Measurements from ENCODE around the gene OTULIN. TPM values are rescaled to one million over a fixed set of nuclear protein-coding genes. Genes with fewer than 3 reads are reported as not detected.

The OTULIN gene
- total RNA-seq, 2 experiments from 2014 or later: 71.2 to 80.7 TPM

GRCh38 chr5:14733661-14734060, 69.1 kb downstream of the OTULIN start:
- no peak overlapping the region for H3K4me3 Mint-ChIP-seq
- H3K9me3 Mint-ChIP-seq (ENCODE audit: insufficient read depth): no peaks in the 10 kb centered on the region
- H3K36me3 Mint-ChIP-seq (ENCODE audit: low read depth): peaks cover 3% of the 10 kb centered on the region
- no peak for DNase-seq
- H3K4me1 Mint-ChIP-seq (ENCODE audit: low read depth): no peaks in the 10 kb centered on the region
- no peaks in the 10 kb centered on the region for H3K27me3 Mint-ChIP-seq (ENCODE audit: low read depth)
- POLR2A ChIA-PET: no interaction called here
- H3K27ac Mint-ChIP-seq: no peak overlapping the region
- CTCF ChIA-PET: no interaction called here
- ATAC-seq: no peak

GRCh38 chr5:14734396-14734795, 69.9 kb downstream of the OTULIN start:
- CTCF ChIA-PET: interaction anchor here (0.6 kb wide), 1 partner anchor 190 kb away, joined by 3 read pairs; no protein-coding TSS in a partner anchor
- H3K36me3 Mint-ChIP-seq (ENCODE audit: low read depth): peaks cover 3% of the 10 kb centered on the region
- no peaks in the 10 kb centered on the region for H3K9me3 Mint-ChIP-seq (ENCODE audit: insufficient read depth)
- H3K4me3 Mint-ChIP-seq: no peak overlapping the region
- no peaks in the 10 kb centered on the region for H3K4me1 Mint-ChIP-seq (ENCODE audit: low read depth)
- H3K27me3 Mint-ChIP-seq (ENCODE audit: low read depth): no peaks in the 10 kb centered on the region
- ATAC-seq (no peak), DNase-seq (no peak)
- H3K27ac Mint-ChIP-seq: no peak overlapping the region
- POLR2A ChIA-PET: no interaction called here

- H3K4me3 Mint-ChIP-seq: no peak overlapping the region
- no peaks in the 10 kb centered on the region for H3K27me3 Mint-ChIP-seq (ENCODE audit: low read depth)
- no peaks in the 10 kb centered on the region for H3K4me1 Mint-ChIP-seq (ENCODE audit: low read depth)
- peaks cover 3% of the 10 kb centered on the region for H3K36me3 Mint-ChIP-seq (ENCODE audit: low read depth)
- no peak overlapping the region for H3K27ac Mint-ChIP-seq
- POLR2A ChIA-PET: no interaction called here
- CTCF ChIA-PET: no interaction called here
- H3K9me3 Mint-ChIP-seq (ENCODE audit: insufficient read depth): no peaks in the 10 kb centered on the region
- ATAC-seq (no peak), DNase-seq (no peak)
Measured at GRCh38 chr5:14735944-14736343, 71.4 kb downstream of the OTULIN start.

DNA sequence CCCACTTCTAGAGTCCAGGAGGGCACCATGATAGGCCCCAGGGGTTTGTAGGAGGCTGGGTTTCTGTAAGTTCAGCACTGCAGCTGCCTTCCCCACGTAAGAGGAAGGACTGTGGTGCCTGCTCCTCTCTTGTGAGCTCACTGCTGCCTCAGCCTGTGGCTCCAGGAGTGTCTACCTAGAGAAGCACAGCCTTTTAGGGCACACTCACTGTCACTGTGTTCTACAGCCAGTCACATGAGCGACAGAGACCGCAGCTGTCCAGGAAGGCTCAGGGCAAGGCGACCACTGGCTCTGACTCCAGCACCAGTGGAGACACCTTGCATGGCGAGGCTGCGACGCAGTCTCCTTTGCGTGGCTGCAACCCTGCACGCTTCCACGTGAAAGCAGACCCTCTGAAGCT, 72.8 kb downstream of the OTULIN start:
- no peak overlapping the region for H3K4me3 Mint-ChIP-seq
- H3K27ac Mint-ChIP-seq: no peak overlapping the region
- H3K9me3 Mint-ChIP-seq (ENCODE audit: insufficient read depth): no peaks in the 10 kb centered on the region
- H3K27me3 Mint-ChIP-seq (ENCODE audit: low read depth): no peaks in the 10 kb centered on the region
- peaks cover 12% of the 10 kb centered on the region for H3K4me1 Mint-ChIP-seq (ENCODE audit: low read depth)
- ChIA-PET CTCF (interaction anchor here (1.0 to 1.6 kb wide), 2 partner anchors 13 to 136 kb away, joined by 3 to 4 read pairs; no protein-coding TSS in a partner anchor), POLR2A (no interaction called here)
- ATAC-seq: no peak
- no peak for DNase-seq
- H3K36me3 Mint-ChIP-seq (ENCODE audit: low read depth): peaks cover 3% of the 10 kb centered on the region

DNA sequence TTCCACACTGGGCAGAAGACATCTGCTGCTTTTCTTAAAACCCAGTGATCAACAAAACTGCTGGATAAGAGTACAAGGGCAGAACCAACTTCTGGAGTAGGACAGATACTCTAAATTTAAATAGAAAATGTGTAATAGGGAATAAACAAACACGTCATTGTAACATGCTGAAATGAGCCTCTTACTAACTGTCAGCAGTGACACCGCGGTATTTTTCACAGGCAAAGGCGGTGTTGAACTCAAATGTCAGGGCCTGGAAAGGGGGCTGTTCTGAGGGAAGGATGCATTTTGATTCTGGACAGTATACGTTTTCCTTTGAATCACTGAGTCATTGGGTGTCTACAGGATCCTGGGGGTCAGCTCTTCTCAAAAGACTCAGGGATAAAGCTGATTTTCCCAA, 73.5 kb downstream of the OTULIN start:
- ATAC-seq (no peak), DNase-seq (no peak)
- H3K9me3 Mint-ChIP-seq (ENCODE audit: insufficient read depth): no peaks in the 10 kb centered on the region
- H3K4me3 Mint-ChIP-seq: no peak overlapping the region
- ChIA-PET POLR2A (no interaction called here), CTCF (interaction anchor here (1.1 to 1.6 kb wide), 2 partner anchors 11 to 135 kb away, joined by 3 to 4 read pairs; no protein-coding TSS in a partner anchor)
- H3K27me3 Mint-ChIP-seq (ENCODE audit: low read depth): no peaks in the 10 kb centered on the region
- peaks cover 2% of the 10 kb centered on the region for H3K36me3 Mint-ChIP-seq (ENCODE audit: low read depth)
- no peak overlapping the region for H3K27ac Mint-ChIP-seq
- H3K4me1 Mint-ChIP-seq (ENCODE audit: low read depth): peaks cover 20% of the 10 kb centered on the region

DNA sequence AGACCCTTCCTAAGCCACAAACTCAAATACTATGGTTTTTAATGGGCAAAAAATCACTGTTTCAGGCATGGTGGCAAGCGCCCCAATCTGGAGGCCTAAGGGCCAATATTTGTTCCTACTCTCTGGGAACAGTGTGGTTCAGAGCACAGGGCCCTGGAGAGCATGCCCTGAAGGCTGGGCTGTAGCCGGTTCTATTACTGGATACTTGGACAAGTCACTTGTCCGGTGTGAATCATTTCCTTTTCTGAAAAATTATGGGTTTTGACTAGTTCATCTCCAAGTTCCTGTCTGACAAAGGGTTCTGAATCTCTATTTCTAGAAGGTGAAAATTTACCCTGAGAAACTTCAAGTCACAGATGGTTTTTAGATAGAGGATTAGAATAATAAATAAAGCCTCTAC, 75.0 kb downstream of the OTULIN start:
- ATAC-seq (no peak), DNase-seq (no peak)
- Mint-ChIP-seq H3K4me1 (ENCODE audit: low read depth) (peaks cover 33% of the 10 kb centered on the region), H3K4me3 (no peak overlapping the region), H3K27me3 (ENCODE audit: low read depth) (no peaks in the 10 kb centered on the region), H3K9me3 (ENCODE audit: insufficient read depth) (no peaks in the 10 kb centered on the region), H3K27ac (no peak overlapping the region), H3K36me3 (ENCODE audit: low read depth) (no peaks in the 10 kb centered on the region)
- ChIA-PET POLR2A (no interaction called here), CTCF (no interaction called here)

- no peaks in the 10 kb centered on the region for H3K9me3 Mint-ChIP-seq (ENCODE audit: insufficient read depth)
- DNase-seq (no peak), ATAC-seq (no peak)
- ChIA-PET POLR2A (no interaction called here), CTCF (no interaction called here)
- no peak overlapping the region for H3K4me3 Mint-ChIP-seq
- no peaks in the 10 kb centered on the region for H3K27me3 Mint-ChIP-seq (ENCODE audit: low read depth)
- H3K36me3 Mint-ChIP-seq (ENCODE audit: low read depth): no peaks in the 10 kb centered on the region
- H3K27ac Mint-ChIP-seq: no peak overlapping the region
- H3K4me1 Mint-ChIP-seq (ENCODE audit: low read depth): peaks cover 36% of the 10 kb centered on the region
Measured at GRCh38 chr5:14739981-14740380, 75.5 kb downstream of the OTULIN start.

GRCh38 chr5:14741131-14741530, 76.6 kb downstream of the OTULIN start:
- ATAC-seq (no peak), DNase-seq (no peak)
- Mint-ChIP-seq H3K36me3 (ENCODE audit: low read depth) (no peaks in the 10 kb centered on the region), H3K27me3 (ENCODE audit: low read depth) (no peaks in the 10 kb centered on the region), H3K4me3 (no peak overlapping the region), H3K27ac (peak overlapping the region; percentile 52), H3K4me1 (ENCODE audit: low read depth) (peaks cover 46% of the 10 kb centered on the region), H3K9me3 (ENCODE audit: insufficient read depth) (no peaks in the 10 kb centered on the region)
- ChIA-PET POLR2A (no interaction called here), CTCF (no interaction called here)

DNA sequence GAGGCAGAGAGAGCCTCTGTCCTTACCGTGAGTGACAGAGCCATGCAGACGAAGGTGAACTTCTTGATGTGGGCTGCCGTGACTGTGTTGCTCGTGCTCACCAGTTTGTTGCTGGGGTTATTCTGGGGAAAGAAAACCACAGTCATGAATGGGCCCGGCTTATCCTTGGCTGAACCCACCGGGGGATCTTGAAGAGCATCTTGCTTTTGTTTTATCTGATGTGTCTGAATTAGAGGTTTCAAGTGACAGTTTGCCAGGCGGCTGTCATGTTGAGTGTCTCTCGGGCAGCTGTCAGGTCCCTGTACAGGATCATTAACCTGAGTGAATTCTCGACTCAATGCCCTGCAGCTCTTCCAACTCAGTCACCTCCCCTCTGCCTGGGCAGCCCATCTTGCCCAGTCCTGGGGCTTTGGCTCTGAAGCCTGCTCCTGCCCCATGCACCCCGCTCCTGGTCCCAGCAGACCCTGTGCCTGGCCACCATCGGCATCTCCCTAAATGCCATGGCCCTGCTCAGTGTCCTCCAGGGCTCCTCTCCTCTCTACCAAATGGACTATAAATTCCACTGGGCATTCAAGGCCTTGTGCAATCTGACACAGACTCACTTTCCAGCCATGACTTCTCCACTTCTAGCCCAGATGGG, 77.4 kb downstream of the OTULIN start:
- CTCF ChIA-PET: interaction anchor here (1.4 to 2.5 kb wide), 3 partner anchors 14 to 261 kb away, joined by 6 to 9 read pairs (median 8); no protein-coding TSS in a partner anchor
- H3K27ac Mint-ChIP-seq: peak overlapping the region; percentile 80
- POLR2A ChIA-PET: interaction anchor here (0.7 to 1.1 kb wide), 2 partner anchors 103 to 129 kb away, joined by 3 read pairs; partner anchors contain the start of gene ANKH

GRCh38 chr5:14742498-14742897, 78.0 kb downstream of the OTULIN start:
- POLR2A ChIA-PET: interaction anchor here (1.0 to 1.1 kb wide), 2 partner anchors 129 to 138 kb away, joined by 3 read pairs; partner anchors contain the start of gene ANKH
- Mint-ChIP-seq H3K4me1 (ENCODE audit: low read depth) (peaks cover 46% of the 10 kb centered on the region), H3K36me3 (ENCODE audit: low read depth) (no peaks in the 10 kb centered on the region), H3K9me3 (ENCODE audit: insufficient read depth) (no peaks in the 10 kb centered on the region), H3K4me3 (no peak overlapping the region), H3K27me3 (ENCODE audit: low read depth) (no peaks in the 10 kb centered on the region), H3K27ac (peak overlapping the region; percentile 80)
- DNase-seq (no peak), ATAC-seq (no peak)
- CTCF ChIA-PET: interaction anchor here (1.0 to 2.5 kb wide), 4 partner anchors 15 to 261 kb away, joined by 3 to 9 read pairs (median 7); no protein-coding TSS in a partner anchor

More for the DNA sequence above, 77.4 kb downstream of the OTULIN start:
- DNase-seq: peak; percentile 72
- no peak overlapping the region for H3K4me3 Mint-ChIP-seq
- ATAC-seq: peak; percentile 91
- no peaks in the 10 kb centered on the region for H3K36me3 Mint-ChIP-seq (ENCODE audit: low read depth)
- no peaks in the 10 kb centered on the region for H3K9me3 Mint-ChIP-seq (ENCODE audit: insufficient read depth)
- no peaks in the 10 kb centered on the region for H3K27me3 Mint-ChIP-seq (ENCODE audit: low read depth)
- H3K4me1 Mint-ChIP-seq (ENCODE audit: low read depth): peaks cover 46% of the 10 kb centered on the region

DNA sequence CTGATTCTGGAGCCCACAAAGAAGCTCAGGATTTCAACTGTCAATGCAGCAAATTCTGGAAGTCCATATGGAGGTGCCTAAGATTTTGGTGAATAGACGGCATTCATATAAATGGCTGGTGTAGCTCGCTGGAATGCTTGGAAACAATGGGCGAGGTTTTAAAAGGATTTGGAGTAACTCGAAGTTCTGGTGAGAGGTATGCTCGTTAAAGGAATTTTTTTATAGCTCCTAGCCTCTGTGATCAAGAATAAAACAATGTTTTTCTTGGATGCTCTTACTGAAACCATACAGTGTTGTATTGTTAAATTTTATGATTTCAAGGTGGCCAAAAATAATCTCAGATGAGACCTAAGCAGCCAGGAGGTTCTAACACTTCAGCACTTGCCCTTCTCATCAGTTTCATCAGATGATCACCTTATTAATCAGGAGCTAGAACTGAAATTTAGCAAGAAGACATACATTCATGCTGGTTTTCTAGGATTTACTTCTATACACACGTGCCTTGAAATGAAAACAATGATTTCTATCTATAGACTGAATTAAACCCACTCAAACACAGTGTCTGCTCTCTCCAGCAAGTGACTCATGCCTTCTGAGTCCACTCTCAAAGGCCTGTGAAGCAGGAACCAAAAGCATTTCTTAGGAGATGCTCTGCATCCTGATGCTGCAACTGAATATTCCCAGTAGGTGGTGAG, 79.2 kb downstream of the OTULIN start:
- H3K36me3 Mint-ChIP-seq (ENCODE audit: low read depth): no peaks in the 10 kb centered on the region
- no peaks in the 10 kb centered on the region for H3K27me3 Mint-ChIP-seq (ENCODE audit: low read depth)
- peaks cover 46% of the 10 kb centered on the region for H3K4me1 Mint-ChIP-seq (ENCODE audit: low read depth)
- ATAC-seq (no peak), DNase-seq (no peak)
- ChIA-PET POLR2A (interaction anchor here (1.0 kb wide), 1 partner anchor 136 kb away, joined by 3 read pairs; no protein-coding TSS in a partner anchor), CTCF (interaction anchor here (0.7 to 2.5 kb wide), 5 partner anchors 13 to 126 kb away, joined by 3 to 9 read pairs (median 3); no protein-coding TSS in a partner anchor)
- peak overlapping the region; percentile 20 for H3K27ac Mint-ChIP-seq
- H3K4me3 Mint-ChIP-seq: no peak overlapping the region
- H3K9me3 Mint-ChIP-seq (ENCODE audit: insufficient read depth): no peaks in the 10 kb centered on the region
